Measurements from ENCODE around the gene CYB5B.
A peak's percentile ranks its signal among the peaks of the same experiment; 100 is the strongest.

CYB5B gene

DNA sequence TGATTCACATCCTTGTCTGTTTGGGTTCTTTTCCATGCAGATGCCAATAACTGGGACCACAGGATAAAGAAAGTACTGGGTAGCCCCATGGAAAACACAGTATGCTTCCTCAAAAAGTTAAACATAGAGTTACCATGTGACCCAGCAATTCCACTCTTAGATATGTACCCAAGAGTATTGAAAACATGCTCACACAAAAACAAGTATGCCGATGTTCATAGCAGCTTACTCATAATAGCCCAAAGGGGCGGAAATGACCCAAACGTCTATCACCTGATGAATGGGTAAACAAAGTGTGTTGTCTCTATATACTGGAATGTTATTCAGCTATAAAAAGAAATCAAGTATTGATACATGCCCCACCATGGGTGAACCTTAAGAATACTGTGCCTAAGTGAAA is 55.4 kb downstream of the CYB5B start:
- DNase-seq (ENCODE audit: extremely low spot score, insufficient read length, low read depth) (no peak), FAIRE-seq (no peak)

DNA sequence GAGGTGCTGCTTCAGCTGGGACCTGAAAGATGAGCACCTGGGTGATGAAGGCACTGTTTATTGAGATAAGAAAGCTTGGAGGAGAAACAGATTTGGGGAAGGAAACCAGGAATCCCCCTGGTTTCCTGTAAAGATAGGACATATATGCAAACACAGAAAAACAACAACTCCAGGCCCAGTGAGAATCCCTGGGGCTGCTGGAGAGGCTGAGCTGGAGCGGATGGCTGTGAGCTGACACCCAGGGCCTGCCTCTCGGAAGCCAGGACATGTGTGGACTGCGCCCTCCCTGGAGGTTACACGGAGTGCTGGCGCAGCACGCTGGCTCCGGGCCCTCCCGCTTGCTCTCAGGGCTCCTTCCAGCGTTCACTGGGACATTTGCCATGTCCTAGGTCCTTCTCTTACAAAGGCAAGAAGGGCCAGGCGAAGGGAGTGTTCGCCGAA is 57.5 kb downstream of the CYB5B start:
- DNase-seq (ENCODE audit: extremely low spot score, insufficient read length, low read depth) (no peak), FAIRE-seq (no peak)

DNA sequence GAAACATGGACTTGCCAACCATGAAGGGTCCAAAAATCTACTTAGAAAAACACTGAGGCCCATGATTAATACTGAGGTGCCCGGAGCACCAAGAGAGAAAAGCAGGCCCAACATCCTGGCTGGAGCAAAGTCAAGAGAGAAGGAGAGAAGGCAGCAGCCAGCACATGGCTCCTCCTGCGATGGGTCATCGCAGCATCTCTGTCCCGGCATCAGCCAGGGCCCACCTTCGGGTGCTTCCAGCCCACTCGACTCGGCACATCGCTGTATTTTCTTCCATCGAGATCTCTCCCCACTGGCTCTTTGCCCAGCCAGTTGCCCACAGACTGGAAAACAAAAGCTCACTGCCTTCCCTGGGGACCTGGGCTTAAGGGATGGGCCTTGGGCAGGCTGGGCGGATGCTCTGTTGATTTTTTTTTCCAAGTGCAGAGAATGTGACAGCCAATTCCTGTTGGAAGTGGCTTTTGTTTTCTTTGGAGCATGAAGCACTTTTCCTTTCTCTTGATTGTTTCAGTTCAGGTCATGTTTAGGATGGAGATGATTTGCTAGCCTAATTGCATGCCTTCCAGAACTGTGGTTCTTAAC is 58.1 kb downstream of the CYB5B start:
- FAIRE-seq (no peak), DNase-seq (ENCODE audit: extremely low spot score, insufficient read length, low read depth) (no peak)

DNA sequence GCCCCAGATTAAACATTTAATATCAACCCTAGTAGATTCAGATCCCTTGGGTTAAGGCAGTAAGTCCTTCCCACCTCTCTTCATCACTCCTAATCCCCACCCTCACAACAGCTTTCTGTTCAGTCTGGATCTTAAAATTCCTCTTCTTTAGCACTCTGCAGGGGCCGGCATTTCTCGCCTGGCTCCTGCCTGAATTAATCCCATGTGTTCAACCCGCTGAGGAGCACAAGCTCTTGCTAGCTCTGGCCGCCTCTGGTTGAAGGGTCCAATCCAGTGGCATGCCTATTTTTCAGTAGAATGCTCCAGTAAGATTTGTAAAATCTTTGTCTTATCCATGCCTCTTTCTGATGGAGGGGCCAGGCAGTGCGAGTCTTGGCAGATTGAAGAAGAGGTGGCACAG is 59.2 kb downstream of the CYB5B start:
- FAIRE-seq (no peak), DNase-seq (ENCODE audit: extremely low spot score, insufficient read length, low read depth) (no peak)

DNA sequence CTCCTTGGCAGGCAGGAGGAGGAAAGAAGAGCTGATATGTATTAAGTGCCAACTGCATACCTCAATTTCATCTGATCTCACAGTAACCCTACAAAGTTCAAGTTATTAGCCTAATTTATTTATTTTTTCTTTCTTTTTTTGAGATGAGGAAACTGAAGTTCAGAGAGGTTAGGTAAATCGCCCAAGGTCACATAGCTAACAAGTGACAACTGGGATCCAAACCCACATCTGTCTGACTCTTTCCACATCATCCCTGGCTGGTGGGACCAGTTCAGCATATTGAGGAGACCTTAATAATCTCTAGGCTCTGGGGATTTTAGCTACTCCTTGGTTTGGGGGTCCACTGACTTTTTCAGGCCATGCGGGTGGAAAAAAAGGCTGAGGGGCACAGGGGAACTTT is 60.9 kb downstream of the CYB5B start:
- DNase-seq (ENCODE audit: extremely low spot score, insufficient read length, low read depth) (no peak), FAIRE-seq (no peak)

- no peak for DNase-seq (ENCODE audit: extremely low spot score, insufficient read length, low read depth)
- no peak for FAIRE-seq
Measured at GRCh38 chr16:69485816-69486215, 61.4 kb downstream of the CYB5B start.

DNA sequence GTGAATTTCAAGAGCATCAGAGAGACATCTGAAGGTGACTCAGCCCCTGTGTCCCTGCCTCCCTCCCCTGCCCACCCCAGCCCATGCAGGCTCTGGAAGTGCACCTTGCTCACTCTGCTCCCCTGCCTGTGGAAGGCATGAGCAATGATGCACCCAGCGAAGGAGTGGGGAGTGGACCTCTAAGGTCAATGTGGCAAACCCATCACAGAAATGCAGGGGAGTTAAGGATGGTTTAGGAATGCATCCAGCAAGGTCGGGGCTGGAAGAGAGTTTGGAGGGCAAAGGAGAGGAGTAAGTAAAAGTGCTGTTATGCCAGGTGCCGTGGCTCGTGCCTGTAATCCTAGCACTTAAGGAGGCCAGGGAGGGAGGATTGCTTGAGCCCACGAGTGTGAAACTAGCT is 61.9 kb downstream of the CYB5B start:
- FAIRE-seq (no peak), DNase-seq (ENCODE audit: extremely low spot score, insufficient read length, low read depth) (no peak)

DNA sequence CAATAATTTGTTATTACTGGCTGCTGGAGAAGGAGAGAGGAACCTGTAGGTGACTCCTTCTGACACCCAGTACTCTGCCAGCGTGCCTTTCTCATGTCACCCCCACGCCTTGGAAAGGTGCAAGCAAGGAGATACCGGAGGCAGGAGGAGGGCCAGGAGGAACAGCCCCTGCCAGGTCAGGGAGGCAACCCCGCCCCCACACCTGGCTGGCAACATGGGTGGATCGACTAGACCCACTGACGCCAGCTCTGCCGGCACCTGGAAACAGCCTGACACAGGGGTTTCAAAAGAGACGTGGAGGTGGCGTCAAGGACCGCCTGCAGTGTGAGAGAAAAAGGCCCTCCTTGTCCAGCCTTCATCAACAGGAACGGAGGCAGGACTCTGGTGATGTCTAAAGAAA is 62.3 kb downstream of the CYB5B start:
- DNase-seq (ENCODE audit: extremely low spot score, insufficient read length, low read depth): no peak
- FAIRE-seq: no peak

DNA sequence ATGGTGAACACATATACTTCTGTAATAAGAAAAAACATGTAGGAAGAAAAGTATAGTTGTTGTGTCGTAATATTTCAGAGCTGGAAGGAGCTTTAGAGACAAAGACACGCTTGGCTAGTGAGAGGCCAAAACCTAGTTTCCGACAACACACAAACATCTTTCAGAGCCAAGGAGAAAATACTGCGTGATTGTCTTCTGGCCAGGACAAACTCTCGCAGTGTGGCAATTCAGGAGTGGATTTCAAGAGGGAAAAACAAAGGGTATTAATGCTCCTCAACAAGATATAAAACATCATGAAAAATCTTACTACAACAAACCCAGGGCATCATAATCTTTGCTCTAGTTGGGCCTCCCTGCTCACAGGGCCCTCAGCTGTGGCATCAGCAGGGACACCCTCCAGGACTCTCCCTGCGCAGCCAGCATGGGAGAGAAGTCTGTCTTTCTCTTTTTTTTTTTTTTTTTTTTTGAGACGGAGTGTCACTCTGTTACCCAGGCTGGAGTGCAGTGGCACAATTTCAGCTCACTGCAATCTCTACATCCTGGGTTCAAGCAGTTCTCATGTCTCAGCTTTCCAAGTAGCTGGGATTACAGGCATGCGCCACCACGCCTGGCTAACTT is 66.4 kb downstream of the CYB5B start:
- FAIRE-seq: no peak
- no peak for DNase-seq (ENCODE audit: extremely low spot score, insufficient read length, low read depth)

DNA sequence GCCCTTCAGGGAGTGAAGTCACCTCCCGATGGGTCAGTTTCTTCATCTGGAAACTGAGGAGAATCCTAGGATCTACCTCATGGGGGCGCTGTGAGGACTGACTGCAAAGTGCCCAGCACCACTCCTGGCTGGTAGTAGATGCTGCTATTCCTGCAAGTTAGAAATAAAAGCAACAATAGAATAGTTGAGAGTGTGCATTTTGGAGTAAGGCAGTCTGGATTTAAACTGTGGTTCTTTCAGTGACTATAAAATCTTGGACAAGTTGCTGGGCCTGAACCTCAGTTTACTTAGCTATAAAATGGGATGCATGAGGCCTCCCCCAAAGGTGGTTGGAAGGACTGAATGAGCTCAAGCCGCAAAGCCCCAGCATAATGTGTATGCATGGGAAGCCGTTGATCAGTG is 70.6 kb downstream of the CYB5B start:
- DNase-seq (ENCODE audit: extremely low spot score, insufficient read length, low read depth) (no peak), FAIRE-seq (peak; percentile 18)

- no peak for DNase-seq (ENCODE audit: extremely low spot score, insufficient read length, low read depth)
- FAIRE-seq: no peak
Measured at GRCh38 chr16:69495821-69496220, 71.4 kb downstream of the CYB5B start.

- FAIRE-seq (no peak), DNase-seq (ENCODE audit: extremely low spot score, insufficient read length, low read depth) (no peak)
Measured at GRCh38 chr16:69496376-69496775, 72.0 kb downstream of the CYB5B start.

DNA sequence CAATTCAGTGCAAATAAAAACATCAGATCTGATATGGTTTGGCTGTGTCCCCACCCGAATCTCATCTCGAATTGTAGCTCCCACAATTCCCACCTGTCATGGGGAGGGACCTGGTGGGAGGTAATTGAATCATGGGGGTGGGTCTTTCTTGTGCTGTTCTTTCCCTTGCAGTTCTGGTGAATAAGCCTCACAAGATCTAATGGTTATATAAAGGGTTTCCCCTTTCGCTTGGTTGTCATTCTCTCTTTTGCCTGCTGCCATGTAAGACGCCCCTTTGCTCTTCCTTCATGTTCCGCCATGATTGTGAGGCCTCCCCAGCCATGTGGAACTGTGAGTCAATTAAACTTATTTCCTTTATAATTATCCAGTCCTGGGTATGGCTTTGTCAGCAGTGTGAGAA is 72.5 kb downstream of the CYB5B start:
- no peak for FAIRE-seq
- DNase-seq (ENCODE audit: extremely low spot score, insufficient read length, low read depth): no peak

GRCh38 chr16:69497876-69498596 is 73.6 kb downstream of the CYB5B start:
- DNase-seq (ENCODE audit: extremely low spot score, insufficient read length, low read depth) (no peak), FAIRE-seq (no peak)

- FAIRE-seq (no peak), DNase-seq (ENCODE audit: extremely low spot score, insufficient read length, low read depth) (no peak)
Measured at GRCh38 chr16:69498926-69499325, 74.5 kb downstream of the CYB5B start.

- no peak for FAIRE-seq
Measured at GRCh38 chr16:69499541-69500230, 75.3 kb downstream of the CYB5B start.

DNA sequence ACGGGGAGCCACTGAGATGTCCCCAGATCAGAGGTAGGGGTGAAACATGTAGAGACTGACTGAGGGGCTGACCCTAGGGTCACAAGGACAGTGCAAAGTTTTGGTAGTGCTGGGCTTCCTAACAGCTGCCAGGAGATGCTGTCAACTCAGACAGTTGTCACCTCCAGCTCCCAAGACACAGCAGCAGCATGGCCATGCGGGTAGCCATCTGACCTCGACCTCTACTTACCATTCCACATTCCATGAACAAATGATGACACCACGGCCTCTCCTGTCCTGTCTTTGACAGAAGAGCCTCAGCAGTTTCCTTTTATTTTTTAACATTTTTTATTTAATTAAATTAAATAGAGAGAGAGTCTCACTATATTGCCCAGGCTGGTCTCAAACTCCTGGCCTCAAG is 76.1 kb downstream of the CYB5B start:
- FAIRE-seq (no peak), DNase-seq (ENCODE audit: extremely low spot score, insufficient read length, low read depth) (no peak)

More at GRCh38 chr16:69499541-69500230, 75.3 kb downstream of the CYB5B start:
- no peak for DNase-seq (ENCODE audit: extremely low spot score, insufficient read length, low read depth)

DNA sequence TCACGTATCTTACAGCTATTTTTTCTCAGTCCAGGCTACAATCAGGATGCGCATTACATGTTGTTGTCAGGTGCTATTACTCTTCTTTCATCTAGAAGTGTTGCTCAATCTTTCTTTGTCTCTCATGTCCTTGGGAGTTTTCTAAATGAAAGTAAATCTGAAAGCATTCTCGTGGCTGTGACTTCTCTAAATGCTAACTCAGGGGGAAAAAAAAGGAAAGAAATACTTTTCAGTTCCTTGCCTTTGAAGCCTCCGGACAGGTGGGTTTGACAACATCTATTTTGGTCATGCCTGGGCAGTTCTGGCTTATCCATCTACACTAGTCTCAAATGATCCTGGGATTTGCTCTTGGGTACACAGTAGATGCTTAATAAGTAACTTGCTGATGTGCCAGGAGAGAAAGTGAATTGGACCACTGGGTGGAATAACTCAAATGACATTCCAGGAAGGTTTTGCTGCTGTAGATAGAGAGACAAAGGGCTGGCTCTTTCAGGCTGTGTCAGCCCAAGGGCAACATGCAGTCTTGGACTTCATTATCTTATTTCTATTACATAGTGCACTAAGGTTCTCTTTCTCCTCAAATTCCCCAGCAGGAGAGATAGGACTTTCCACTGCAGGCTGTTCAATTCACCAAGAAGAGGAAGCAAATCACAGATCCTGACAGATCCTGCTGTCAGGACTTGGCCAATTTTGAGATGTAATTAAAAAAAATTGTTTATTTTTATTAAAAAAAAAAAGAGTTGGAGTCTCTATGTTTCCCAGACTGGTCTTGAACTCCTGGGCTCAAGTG is 77.7 kb downstream of the CYB5B start:
- no peak for DNase-seq (ENCODE audit: extremely low spot score, insufficient read length, low read depth)
- FAIRE-seq: peak; percentile 81

DNA sequence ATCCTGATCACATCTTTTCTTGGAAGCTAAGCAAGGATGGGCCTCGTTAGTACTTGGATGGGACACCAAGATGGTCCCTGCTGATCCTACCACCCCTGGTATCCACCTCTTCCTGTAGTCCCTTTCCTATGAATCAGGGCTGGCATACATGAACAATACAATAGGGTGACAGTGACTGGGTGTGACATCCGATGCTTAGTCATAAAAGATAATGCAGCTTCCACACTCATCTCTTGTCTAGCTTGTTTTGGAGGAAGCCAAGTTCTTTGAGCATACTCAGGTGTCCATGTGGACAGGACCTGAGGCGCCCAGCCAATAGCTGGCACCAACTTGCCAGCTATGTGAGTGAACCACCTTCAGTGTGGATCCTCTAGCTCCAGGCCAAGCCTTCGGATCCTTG is 78.8 kb downstream of the CYB5B start:
- FAIRE-seq (no peak), DNase-seq (ENCODE audit: extremely low spot score, insufficient read length, low read depth) (no peak)

- DNase-seq (ENCODE audit: extremely low spot score, insufficient read length, low read depth) (no peak), FAIRE-seq (no peak)
Measured at GRCh38 chr16:69508033-69508755, 83.8 kb downstream of the CYB5B start.
